K562 (cell line): ENCODE results near the gene PDCD1. TPM values are rescaled to one million over a fixed set of nuclear protein-coding genes. Genes with fewer than 3 reads are reported as not detected.
A peak's percentile ranks its signal among the peaks of the same experiment; 100 is the strongest.

ENCODE experiments used
- ATAC-seq: fragments of 200-7000 bp; cut with Tn5 transposase; 3 replicates; pipeline ENCODE4 v1.9.1; 2020; ENCODE audit warnings: moderate library complexity
- BruUV-seq: library from RNA; stranded (reverse); fragments of 400-500 nt; replicated peaks from 2 replicates; lab custom pipeline; 2021; lab: Mats Ljungman, UMichigan
- CTCF ChIA-PET: fragments of 300-600 bp; formaldehyde crosslinking; extraction: SDS; loops from one replicate; lab custom pipeline; 2021; ENCODE audit warnings: low intra/inter-chr PET ratio; lab: Yijun Ruan, JAX
- POLR2A ChIA-PET: fragments of 300-600, 350-650 bp; sonication (Branson Sonifier 250); formaldehyde crosslinking; extraction: SDS; loops from one replicate; lab custom pipeline; 2021; ENCODE audit warnings: antibody characterized with exemption, inconsistent platforms; lab: Yijun Ruan, JAX
- DNase-seq, 4 experiments: peaks; one replicate each; pipeline versions ENCODE4 v3.0.0 to v3.0.0-alpha.2; 2011 to 2018; ENCODE audit warnings: low spot score in 3 of 4, mixed read lengths in 3 of 4; ENCODE audit errors: extremely low read depth in 1 of 4
- FAIRE-seq: peaks from 2 replicates; lab custom pipeline; 2011; peaks lifted over from hg19 to GRCh38; lab: Jason Lieb, UNC
- H2AFZ ChIP-seq: 2 replicates; pipeline ENCODE4 v1.6.0; 2011; ENCODE audit warnings: low read depth, low read length, control low read depth, inconsistent platforms
- H3K27ac ChIP-seq: fragments of 200-600 bp; 3 replicates; pipeline ENCODE4 v1.8.0; 2011; ENCODE audit warnings: low read depth, mild to moderate bottlenecking, control low read depth, inconsistent platforms, low read length, moderate library complexity, mixed read lengths; ENCODE audit errors: extremely low read depth
- H3K27me3 ChIP-seq, 2 experiments: fragments of 300-600 bp in 1 of 2; 2 replicates in 1 of 2; 3 replicates in 1 of 2; pipeline versions ENCODE4 v1.6.0 to v1.8.0; 2011; ENCODE audit warnings: inconsistent platforms in 2 of 2, low read length in 2 of 2, mild to moderate bottlenecking in 1 of 2, mixed read lengths in 1 of 2, moderate library complexity in 1 of 2; ENCODE audit not compliant: control insufficient read depth in 2 of 2, insufficient read depth in 2 of 2
- H3K36me3 ChIP-seq: fragments of 300-600 bp; 3 replicates; pipeline ENCODE4 v1.8.0; 2011; ENCODE audit warnings: mild to moderate bottlenecking, low read length, inconsistent platforms; ENCODE audit not compliant: control insufficient read depth, insufficient read depth
- H3K4me1 ChIP-seq, 2 experiments: fragments of 200-600 bp in 1 of 2; replicated peaks in 1 of 2; 2 replicates in 1 of 2; 3 replicates in 1 of 2; pipeline versions ENCODE4 v1.5.1 to v1.8.0; 2011; ENCODE audit warnings: inconsistent platforms in 2 of 2, low read length in 2 of 2, mild to moderate bottlenecking in 1 of 2, mixed read lengths in 1 of 2, moderate library complexity in 1 of 2; ENCODE audit not compliant: control insufficient read depth in 2 of 2, insufficient read depth in 2 of 2
- H3K4me2 ChIP-seq: 2 replicates; pipeline ENCODE4 v1.6.1; 2011; ENCODE audit warnings: low read length, control low read depth, inconsistent platforms, mixed read lengths; ENCODE audit not compliant: insufficient read depth
- H3K4me3 ChIP-seq: fragments of 200-600 bp; sonication (generic), shearing (Covaris generic); 2 replicates; pipeline ENCODE4 v1.5.1; 2016; ENCODE audit warnings: control low read depth, inconsistent platforms
- H3K79me2 ChIP-seq: fragments of 200-600 bp; 3 replicates; pipeline ENCODE4 v1.8.0; 2011; ENCODE audit warnings: low read length, inconsistent platforms; ENCODE audit not compliant: control insufficient read depth, insufficient read depth
- H3K9ac ChIP-seq, 2 experiments: 2 replicates each; pipeline versions ENCODE4 v1.6.0 to v1.6.1; 2011; ENCODE audit warnings: low read depth in 2 of 2, low read length in 2 of 2, control low read depth in 1 of 2, inconsistent platforms in 1 of 2, mild to moderate bottlenecking in 1 of 2, mixed read lengths in 1 of 2; ENCODE audit not compliant: insufficient read depth in 1 of 2
- H3K9me1 ChIP-seq: one replicate; pipeline ENCODE4 v1.6.0; 2011; ENCODE audit warnings: inconsistent platforms, mild to moderate bottlenecking, low read length, moderate library complexity; ENCODE audit not compliant: control insufficient read depth, insufficient read depth
- H3K9me3 ChIP-seq: replicated peaks from 2 replicates; pipeline ENCODE4 v1.5.1; 2011; ENCODE audit warnings: low read depth, low read length, inconsistent platforms; ENCODE audit not compliant: control insufficient read depth, insufficient read depth
- H4K20me1 ChIP-seq: replicated peaks from 2 replicates; pipeline ENCODE4 v1.6.1; 2011; ENCODE audit warnings: low read length, inconsistent platforms, mixed read lengths; ENCODE audit not compliant: control insufficient read depth, insufficient read depth
- PRPF4 ChIP-seq: fragments of 200-400 bp; formaldehyde crosslinking; IDR thresholded peaks from one replicate; pipeline ENCODE4 v1.6.1; 2017; ENCODE audit warnings: low read length, low read depth, mild to moderate bottlenecking; ENCODE audit not compliant: insufficient read depth, poor library complexity, severe bottlenecking
- SMAD3 ChIP-seq: fragments of 450-650 bp; formaldehyde crosslinking; conservative IDR thresholded peaks from 2 replicates; pipeline ENCODE4 v1.4.0; 2020; ENCODE audit warnings: mild to moderate bottlenecking
- TCF7L2 ChIP-seq: fragments of 150-350 bp; IDR thresholded peaks from 2 replicates; pipeline ENCODE4 v1.6.1; 2016; ENCODE audit warnings: low read depth, mild to moderate bottlenecking, low read length, moderate library complexity
- ZFP36 ChIP-seq: fragments of 150-350 bp; IDR thresholded peaks from 2 replicates; pipeline ENCODE4 v1.6.1; 2018; ENCODE audit warnings: low read length, low read depth; ENCODE audit not compliant: partially characterized antibody
- ZNF134 ChIP-seq: fragments of 250-450 bp; sonication (Bioruptor Pico); conservative IDR thresholded peaks from 2 replicates; pipeline ENCODE4 v1.4.0; 2020
- whole genome bisulfite sequencing: fragments of 100-300 bp; shearing (Covaris generic); methylation state at CpG from one replicate; pipeline ENCODE4 v1.1.6; 2016; ENCODE audit warnings: low coverage, mixed read lengths; ENCODE audit not compliant: insufficient coverage; ENCODE audit errors: missing lambda C conversion rate; 5-methylcytosine and 5-hydroxymethylcytosine counted together
- in situ Hi-C: fragments of 300-500 bp; cut with MboI; formaldehyde crosslinking; loops from 4 replicates; pipeline ENCODE4 v1.15.0; 2018; ENCODE audit warnings: inconsistent platforms, mixed read lengths
- intact Hi-C: fragments of 100-400 bp; cut with micrococcal nuclease; formaldehyde crosslinking; loops from 2 replicates; pipeline ENCODE4 v1.14.2; 2022
- polyA plus RNA-seq, 8 experiments: library from polyadenylated mRNA; depleted of rRNA in 4 of 8; stranded (reverse) in 5 of 8; unstranded in 3 of 8; fragments of >200 nt; fragmentation: Nextera tagmentation in 2 of 8; fragmentation: Illumina TruSeq in 1 of 8; extraction: Ambion mirVana in 2 of 8; extraction: Trizol in 1 of 8; gene quantifications; 2 replicates each; pipeline versions ENCODE4 v1.2.1 to v1.2.3, GENCODE V29; 2011 to 2014; ENCODE audit warnings: inconsistent platforms in 1 of 8, missing spikeins in 1 of 8
- total RNA-seq, 7 experiments: library from RNA; depleted of rRNA in 6 of 7; stranded (reverse); fragments of >200 nt in 6 of 7; fragmentation: Illumina TruSeq in 2 of 7; extraction: Trizol in 2 of 7; gene quantifications; 2 replicates each; pipeline versions ENCODE4 v1.2.1 to v1.2.3, GENCODE V29; 2011 to 2021; ENCODE audit warnings: low replicate concordance in 1 of 7

The PDCD1 gene
- total and polyA plus RNA-seq, 9 of the 15 experiments (the other 6 are each of a cell fraction or from before 2014, with no cell fraction given) = 0.15 to 2.5 (median 1.0) TPM; not detected in 2

DNA sequence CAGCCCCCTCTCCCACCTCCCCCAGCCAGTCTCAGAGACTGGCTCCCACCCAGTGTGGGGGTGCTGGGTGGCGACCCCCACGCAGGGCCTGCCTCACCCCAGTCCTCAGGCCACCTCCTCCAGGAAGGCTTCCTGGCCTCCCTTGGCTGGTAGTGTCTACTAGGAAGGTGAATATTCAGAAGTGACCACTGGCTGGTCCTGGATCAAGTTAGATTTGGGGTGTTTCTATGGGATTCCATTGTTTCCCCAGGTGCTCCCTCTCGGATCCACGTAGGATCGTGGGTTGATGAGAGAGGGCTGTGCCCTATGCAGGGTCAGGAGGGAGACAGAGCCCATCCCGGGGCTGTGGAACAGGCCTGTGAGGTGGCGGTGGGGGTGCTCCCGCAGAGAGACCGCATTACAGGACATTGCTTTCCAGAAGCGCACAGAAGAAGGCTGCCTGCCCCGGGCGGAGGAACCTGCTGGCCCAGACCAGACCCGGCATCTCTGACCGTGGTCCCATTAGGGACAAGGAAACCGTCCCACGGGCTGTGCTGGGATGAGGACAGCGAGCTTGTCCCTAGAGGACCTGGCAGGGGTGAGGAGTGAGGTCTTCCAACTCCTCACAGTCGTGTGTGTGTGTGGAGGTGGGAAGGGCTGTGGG, 3.3 kb downstream of the PDCD1 start:
- DNase-seq = no peak
- no TSS peak for BruUV-seq
- Histone ChIP-seq H3K79me2 (no peaks in the 10 kb centered on the region), H2AFZ (no peak overlapping the region)
- no peak for FAIRE-seq
- TF ChIP-seq PRPF4 (no peak), ZNF134 (CRISPR knock-in tag) (no peak), TCF7L2 (no peak), SMAD3 (CRISPR knock-in tag) (no peak), ZFP36 (peak; percentile 93)
- TF ChIP-seq, all 486 proteins: peak for 1
- Histone ChIP-seq H3K4me1 (peaks cover 0 to 75% of the 10 kb centered on the region in 2 experiments; a peak in 4 of 5 replicates), H3K4me3 (no peak overlapping the region), H3K9me3 (no peaks in the 10 kb centered on the region), H4K20me1 (no peaks in the 10 kb centered on the region), H3K36me3 (no peaks in the 10 kb centered on the region), H3K27me3 (no peaks in the 10 kb centered on the region), H3K27ac (no peak overlapping the region), H3K9ac (no peak overlapping the region; a peak in 1 of 4 replicates), H3K4me2 (no peak overlapping the region), H3K9me1 (no peaks in the 10 kb centered on the region)
- in situ Hi-C loops = loop anchor here (5.0 kb wide), 1 partner anchor 108 kb away; no protein-coding TSS in a partner anchor
- ATAC-seq = no peak
- intact Hi-C loops = no loop called here
- ChIA-PET POLR2A (interaction anchor here (1.1 to 1.5 kb wide), 2 partner anchors 11 to 13 kb away, joined by 4 read pairs; no protein-coding TSS in a partner anchor), CTCF (no interaction called here)
- 57% methylated on average over 15 of the region's 18 CpGs for WGBS
